Measurements from ENCODE around the gene TRIM34. TPM values are rescaled to one million over a fixed set of nuclear protein-coding genes. Genes with fewer than 3 reads are reported as not detected.

Gene TRIM34
- total and polyA plus RNA-seq, 2 of the 4 experiments (the other 2 are of a cell fraction) = 6.1 to 8.6 TPM

DNA sequence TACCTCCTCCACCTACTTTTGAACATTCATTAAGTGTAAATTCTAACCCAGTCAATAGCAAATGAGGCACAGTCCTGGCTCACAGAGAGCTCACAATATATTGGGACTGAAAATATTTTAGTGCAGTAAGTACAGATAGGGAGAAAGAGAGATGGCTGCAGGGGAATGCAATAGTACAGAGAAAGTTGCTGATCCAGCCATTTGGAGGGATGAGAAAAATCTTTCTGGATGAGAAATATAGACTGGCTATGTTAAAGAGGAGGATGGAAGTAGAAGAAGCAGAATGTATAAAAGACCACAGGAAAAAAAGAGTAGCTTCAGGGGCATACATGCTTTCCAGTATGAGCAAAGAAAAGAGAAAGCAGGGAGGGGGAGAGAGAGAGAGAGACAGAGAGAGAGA lies 47.7 kb upstream of the TRIM34 start:
- Histone ChIP-seq H3K9me3 (ENCODE audit: control insufficient read depth, insufficient read depth, low read length) (no peaks in the 10 kb centered on the region), H2BK120ac (ENCODE audit: low read depth, low read length) (no peak overlapping the region), H3K36me3 (ENCODE audit: control insufficient read depth, insufficient read depth, low read length) (no peaks in the 10 kb centered on the region), H2AK5ac (ENCODE audit: low read depth, low read length) (no peak overlapping the region), H3K79me1 (ENCODE audit: low read depth in 1 of 2, low read length in 2 of 2) (no peaks in the 10 kb centered on the region), H3K14ac (replicated peaks; ENCODE audit: low read depth, low read length) (no peak overlapping the region), H2AK9ac (replicated peaks; ENCODE audit: low read depth, low read length, poor library complexity) (no peak overlapping the region), H2BK5ac (ENCODE audit: low read depth, low read length, poor library complexity, severe bottlenecking) (no peak overlapping the region), H3K4me2 (ENCODE audit: low read depth, low read length) (no peak overlapping the region), H3K23ac (ENCODE audit: low read depth, low read length) (no peak overlapping the region), H2BK20ac (ENCODE audit: low read depth, low read length) (no peak overlapping the region), H3K27me3 (ENCODE audit: control insufficient read depth, insufficient read depth, low read length) (peaks cover 2% of the 10 kb centered on the region; the same call in 1 of the 2 replicates), H4K5ac (ENCODE audit: low read depth, low read length) (no peak overlapping the region), H2BK15ac (ENCODE audit: low read depth, low read length) (no peak overlapping the region), H3K56ac (ENCODE audit: extremely low read depth, insufficient read depth, low read length) (no peak overlapping the region), H3K9me1 (ENCODE audit: insufficient read depth, low read length) (no peaks in the 10 kb centered on the region), H4K8ac (ENCODE audit: low read depth in 2 of 2, low read length in 2 of 2) (no peak overlapping the region), H3K18ac (ENCODE audit: low read depth, low read length) (no peak overlapping the region), H3K27ac (ENCODE audit: insufficient read depth, low read length) (no peak overlapping the region), H3K9ac (ENCODE audit: low read depth, low read length) (no peak overlapping the region), H2AFZ (replicated peaks; ENCODE audit: low read length, poor library complexity) (no peak overlapping the region), H4K91ac (ENCODE audit: insufficient read depth, low read depth, low read length) (no peak overlapping the region), H3K4ac (ENCODE audit: low read depth, low read length) (no peak overlapping the region), H4K20me1 (ENCODE audit: insufficient read depth, low read length) (no peaks in the 10 kb centered on the region), H3K4me3 (ENCODE audit: insufficient read depth, low read depth, low read length) (no peak overlapping the region), H3K4me1 (ENCODE audit: control insufficient read depth, insufficient read depth, low read length) (no peaks in the 10 kb centered on the region)
- CTCF ChIA-PET = no interaction called here
- BruUV-seq (replicated peaks) = no TSS peak
- dilution Hi-C loops (cut with HindIII; ENCODE audit: low sequenced_read_pairs, unreplicated experiment) (no loop called here), intact Hi-C loops (cut with micrococcal nuclease) (no loop called here), in situ Hi-C loops (cut with MboI; ENCODE audit: low sequenced_read_pairs) (no loop called here)
- POLR2A ChIA-PET (ENCODE audit: unreplicated experiment) = no interaction called here
- ATAC-seq (ENCODE audit: low read depth) (no peak), DNase-seq (no peak)
- TF ChIP-seq BHLHE40 (IDR thresholded peaks at IDR 0.05; ENCODE audit: low read depth, low read length) (no peak), CEBPB (IDR thresholded peaks at IDR 0.05; ENCODE audit: low read depth, low read length) (no peak), USF2 (IDR thresholded peaks at IDR 0.05; ENCODE audit: low read depth, low read length) (no peak), MXI1 (IDR thresholded peaks at IDR 0.05; ENCODE audit: borderline replicate concordance, low read depth, low read length) (no peak), CTCF (conservative IDR thresholded peaks at IDR 0.05; ENCODE audit: low read depth, low read length) (no peak), MAFK (IDR thresholded peaks at IDR 0.05; ENCODE audit: low read depth, low read length) (no peak), SMC3 (IDR thresholded peaks at IDR 0.05; ENCODE audit: low read depth, low read length) (no peak), RAD21 (IDR thresholded peaks at IDR 0.05; ENCODE audit: low read length) (no peak), POLR2A (IDR thresholded peaks at IDR 0.05; ENCODE audit: low read depth, low read length) (no peak), RFX5 (IDR thresholded peaks at IDR 0.05; ENCODE audit: low read depth, low read length) (no peak), MAZ (IDR thresholded peaks at IDR 0.05; ENCODE audit: borderline replicate concordance, low read depth, low read length) (no peak), RCOR1 (IDR thresholded peaks at IDR 0.05; ENCODE audit: insufficient replicate concordance, low read length) (no peak), CHD1 (IDR thresholded peaks at IDR 0.05; ENCODE audit: low read depth, low read length) (no peak), NFE2L2 (IDR thresholded peaks at IDR 0.05; ENCODE audit: low read depth, low read length) (no peak), FOS (IDR thresholded peaks at IDR 0.05; ENCODE audit: low read depth, low read length) (no peak)
- TF ChIP-seq, protein P1, sequence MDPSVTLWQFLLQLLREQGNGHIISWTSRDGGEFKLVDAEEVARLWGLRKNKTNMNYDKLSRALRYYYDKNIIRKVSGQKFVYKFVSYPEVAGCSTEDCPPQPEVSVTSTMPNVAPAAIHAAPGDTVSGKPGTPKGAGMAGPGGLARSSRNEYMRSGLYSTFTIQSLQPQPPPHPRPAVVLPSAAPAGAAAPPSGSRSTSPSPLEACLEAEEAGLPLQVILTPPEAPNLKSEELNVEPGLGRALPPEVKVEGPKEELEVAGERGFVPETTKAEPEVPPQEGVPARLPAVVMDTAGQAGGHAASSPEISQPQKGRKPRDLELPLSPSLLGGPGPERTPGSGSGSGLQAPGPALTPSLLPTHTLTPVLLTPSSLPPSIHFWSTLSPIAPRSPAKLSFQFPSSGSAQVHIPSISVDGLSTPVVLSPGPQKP (IDR thresholded peaks at IDR 0.05; ENCODE audit: borderline replicate concordance, low read depth, low read length) = no peak
